Thyroid gland (tissue), 4 donors: ENCODE data around the gene MMP14. TPM values are rescaled to one million over a fixed set of nuclear protein-coding genes. Genes with fewer than 3 reads are reported as not detected.

ENCODE experiments used
- DNase-seq, 2 donors: peaks; one replicate each; pipeline ENCODE4 v3.0.0-alpha.2; 2019
- H3K27ac ChIP-seq, 3 donors: fragments of 200-600 bp; sonication (generic); 1 replicate in 2 of 3; 2 replicates in 1 of 3; pipeline ENCODE4 v1.5.1; 2016 to 2019; ENCODE audit warnings: mild to moderate bottlenecking in 1 of 3, moderate library complexity in 1 of 3
- H3K27me3 ChIP-seq: fragments of 200-600 bp; sonication (generic); one replicate; pipeline ENCODE4 v1.5.1; 2019
- H3K36me3 ChIP-seq, 2 donors: fragments of 200-600 bp; sonication (generic); one replicate each; pipeline ENCODE4 v1.5.1; 2016 to 2019
- H3K4me1 ChIP-seq, 2 donors: fragments of 200-600 bp; sonication (generic); one replicate each; pipeline ENCODE4 v1.5.1; 2017 to 2019
- H3K4me3 ChIP-seq, 3 donors: fragments of 200-600 bp; sonication (generic); replicated peaks in 1 of 3; 1 replicate in 2 of 3; 2 replicates in 1 of 3; pipeline ENCODE4 v1.5.1; 2016; ENCODE audit warnings: mild to moderate bottlenecking in 1 of 3
- H3K9me3 ChIP-seq: fragments of 200-600 bp; sonication (generic); one replicate; pipeline ENCODE4 v1.5.1; 2017
- POLR2A ChIP-seq, 2 donors: fragments of 450-650 bp; IDR thresholded peaks; one replicate each; pipeline ENCODE4 v1.6.1; 2017; ENCODE audit warnings: antibody characterized with exemption in 2 of 2, mild to moderate bottlenecking in 2 of 2, moderate library complexity in 1 of 2
- WGBS, 2 donors: methylation state at CpG; one replicate each; pipeline ENCODE4 v1.1.5; 2017; 5-methylcytosine and 5-hydroxymethylcytosine counted together
- intact Hi-C: fragments of 100-400 bp; cut with DNase I; formaldehyde crosslinking; loops from one replicate; pipeline ENCODE4 v1.15.1; 2023
- total RNA-seq, 4 donors: library from RNA; depleted of rRNA; stranded (reverse); fragments of >200 nt; gene quantifications; one replicate each; pipeline ENCODE4 v1.2.3, GENCODE V29; 2016
- TF ChIP-seq, protein P1 (sequence below), 6 experiments: fragments of 200-600 bp in 3 of 6; fragments of 450-650 bp in 3 of 6; sonication (generic) in 3 of 6; IDR thresholded peaks; one replicate each; pipeline ENCODE4 v1.5.1; 2016 to 2019; ENCODE audit warnings: antibody characterized with exemption in 6 of 6, mild to moderate bottlenecking in 2 of 6, inconsistent platforms in 1 of 6, moderate library complexity in 1 of 6

The MMP14 gene
- total RNA-seq, 4 donors from 2014 or later, result 59.7 to 119 (median 88.5) TPM

DNA sequence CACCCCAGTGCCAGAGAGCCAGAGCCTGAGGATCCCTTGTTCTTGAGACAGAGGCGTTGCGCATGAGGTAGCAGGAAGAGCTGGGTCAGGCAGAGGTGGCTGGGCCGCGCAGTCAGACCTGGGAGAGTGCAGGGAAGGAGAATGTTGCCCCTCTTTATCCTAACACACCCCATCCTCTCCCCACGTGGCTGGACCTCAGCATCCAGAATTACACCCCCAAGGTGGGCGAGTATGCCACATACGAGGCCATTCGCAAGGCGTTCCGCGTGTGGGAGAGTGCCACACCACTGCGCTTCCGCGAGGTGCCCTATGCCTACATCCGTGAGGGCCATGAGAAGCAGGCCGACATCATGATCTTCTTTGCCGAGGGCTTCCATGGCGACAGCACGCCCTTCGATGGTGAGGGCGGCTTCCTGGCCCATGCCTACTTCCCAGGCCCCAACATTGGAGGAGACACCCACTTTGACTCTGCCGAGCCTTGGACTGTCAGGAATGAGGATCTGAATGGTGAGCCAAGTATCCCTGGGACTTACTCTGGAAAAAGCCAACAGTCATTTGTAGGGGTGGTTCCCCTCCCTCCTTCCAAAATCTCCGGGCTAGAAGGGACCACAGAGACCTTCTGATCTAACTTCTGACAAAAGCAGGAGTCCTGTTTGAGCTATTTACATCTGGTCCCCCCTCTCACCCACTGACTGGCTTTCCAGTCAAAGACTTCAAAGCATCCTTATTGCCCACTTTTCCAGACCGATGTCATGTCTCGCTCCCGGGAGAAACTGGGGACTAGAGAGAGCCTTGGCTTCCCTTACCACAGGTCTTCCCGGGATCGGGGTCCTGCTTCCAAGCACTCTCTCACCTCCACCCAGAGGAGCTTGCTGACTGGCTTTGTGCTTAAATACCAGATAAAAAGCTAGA lies 6.1 kb downstream of the MMP14 start:
- H3K4me3 ChIP-seq, result no peak overlapping the region
- intact Hi-C loops, result loop anchor here (10.0 kb wide), 1 partner anchor 188 kb away; no protein-coding TSS in a partner anchor
- H3K36me3 ChIP-seq, result peaks cover 49 to 58% of the 10 kb centered on the region in 2 donors
- H3K9me3 ChIP-seq, result no peaks in the 10 kb centered on the region
- TF ChIP-seq POLR2A (IDR thresholded peaks at IDR 0.05), result no peak
- TF ChIP-seq, protein P1, sequence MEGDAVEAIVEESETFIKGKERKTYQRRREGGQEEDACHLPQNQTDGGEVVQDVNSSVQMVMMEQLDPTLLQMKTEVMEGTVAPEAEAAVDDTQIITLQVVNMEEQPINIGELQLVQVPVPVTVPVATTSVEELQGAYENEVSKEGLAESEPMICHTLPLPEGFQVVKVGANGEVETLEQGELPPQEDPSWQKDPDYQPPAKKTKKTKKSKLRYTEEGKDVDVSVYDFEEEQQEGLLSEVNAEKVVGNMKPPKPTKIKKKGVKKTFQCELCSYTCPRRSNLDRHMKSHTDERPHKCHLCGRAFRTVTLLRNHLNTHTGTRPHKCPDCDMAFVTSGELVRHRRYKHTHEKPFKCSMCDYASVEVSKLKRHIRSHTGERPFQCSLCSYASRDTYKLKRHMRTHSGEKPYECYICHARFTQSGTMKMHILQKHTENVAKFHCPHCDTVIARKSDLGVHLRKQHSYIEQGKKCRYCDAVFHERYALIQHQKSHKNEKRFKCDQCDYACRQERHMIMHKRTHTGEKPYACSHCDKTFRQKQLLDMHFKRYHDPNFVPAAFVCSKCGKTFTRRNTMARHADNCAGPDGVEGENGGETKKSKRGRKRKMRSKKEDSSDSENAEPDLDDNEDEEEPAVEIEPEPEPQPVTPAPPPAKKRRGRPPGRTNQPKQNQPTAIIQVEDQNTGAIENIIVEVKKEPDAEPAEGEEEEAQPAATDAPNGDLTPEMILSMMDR (IDR thresholded peaks at IDR 0.05), result no peak
- peaks cover 10 to 24% of the 10 kb centered on the region in 2 donors for H3K4me1 ChIP-seq
- H3K27me3 ChIP-seq, result no peaks in the 10 kb centered on the region
- DNase-seq, result no peak
- no peak overlapping the region for H3K27ac ChIP-seq
- WGBS, 2 donors, result 85 to 92% methylated on average over 28 of the region's 28 CpGs

DNA sequence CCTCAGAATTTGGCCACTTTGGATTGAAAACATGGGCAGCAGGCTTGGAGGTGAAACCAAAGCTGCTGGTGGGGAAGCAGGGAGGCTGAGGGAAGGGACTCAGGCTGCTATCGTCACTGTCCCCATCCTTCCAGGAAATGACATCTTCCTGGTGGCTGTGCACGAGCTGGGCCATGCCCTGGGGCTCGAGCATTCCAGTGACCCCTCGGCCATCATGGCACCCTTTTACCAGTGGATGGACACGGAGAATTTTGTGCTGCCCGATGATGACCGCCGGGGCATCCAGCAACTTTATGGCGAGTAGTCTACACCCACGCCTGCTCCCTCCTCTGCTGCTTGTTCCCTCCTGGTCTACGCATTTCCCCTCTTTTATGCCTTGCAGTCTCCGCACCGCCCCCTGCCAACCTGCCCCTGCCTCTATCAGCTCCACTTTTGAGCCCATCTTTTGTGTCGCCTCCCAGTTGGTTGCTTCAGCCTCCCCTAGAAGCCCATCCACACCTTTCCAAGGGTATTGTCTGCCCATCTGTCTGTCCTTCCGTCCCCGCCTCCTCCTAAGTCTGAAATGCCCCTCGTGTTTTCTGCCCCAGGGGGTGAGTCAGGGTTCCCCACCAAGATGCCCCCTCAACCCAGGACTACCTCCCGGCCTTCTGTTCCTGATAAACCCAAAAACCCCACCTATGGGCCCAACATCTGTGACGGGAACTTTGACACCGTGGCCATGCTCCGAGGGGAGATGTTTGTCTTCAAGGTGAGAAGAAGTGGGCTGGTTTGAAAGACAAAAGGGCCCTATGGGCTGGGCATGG lies 6.9 kb downstream of the MMP14 start:
- peaks cover 49 to 58% of the 10 kb centered on the region in 2 donors for H3K36me3 ChIP-seq
- H3K4me3 ChIP-seq, result no peak overlapping the region
- no peak for TF ChIP-seq POLR2A (IDR thresholded peaks at IDR 0.05)
- TF ChIP-seq, protein P1 (IDR thresholded peaks at IDR 0.05), result no peak
- H3K4me1 ChIP-seq, result peaks cover 2 to 26% of the 10 kb centered on the region in 2 donors
- intact Hi-C loops, result loop anchor here (10.0 kb wide), 1 partner anchor 189 kb away; no protein-coding TSS in a partner anchor
- DNase-seq, result no peak
- H3K27me3 ChIP-seq, result no peaks in the 10 kb centered on the region
- 85 to 90% methylated on average over 20 to 21 of the region's 21 CpGs for WGBS, 2 donors
- H3K27ac ChIP-seq, result no peak overlapping the region
- H3K9me3 ChIP-seq, result no peaks in the 10 kb centered on the region

DNA sequence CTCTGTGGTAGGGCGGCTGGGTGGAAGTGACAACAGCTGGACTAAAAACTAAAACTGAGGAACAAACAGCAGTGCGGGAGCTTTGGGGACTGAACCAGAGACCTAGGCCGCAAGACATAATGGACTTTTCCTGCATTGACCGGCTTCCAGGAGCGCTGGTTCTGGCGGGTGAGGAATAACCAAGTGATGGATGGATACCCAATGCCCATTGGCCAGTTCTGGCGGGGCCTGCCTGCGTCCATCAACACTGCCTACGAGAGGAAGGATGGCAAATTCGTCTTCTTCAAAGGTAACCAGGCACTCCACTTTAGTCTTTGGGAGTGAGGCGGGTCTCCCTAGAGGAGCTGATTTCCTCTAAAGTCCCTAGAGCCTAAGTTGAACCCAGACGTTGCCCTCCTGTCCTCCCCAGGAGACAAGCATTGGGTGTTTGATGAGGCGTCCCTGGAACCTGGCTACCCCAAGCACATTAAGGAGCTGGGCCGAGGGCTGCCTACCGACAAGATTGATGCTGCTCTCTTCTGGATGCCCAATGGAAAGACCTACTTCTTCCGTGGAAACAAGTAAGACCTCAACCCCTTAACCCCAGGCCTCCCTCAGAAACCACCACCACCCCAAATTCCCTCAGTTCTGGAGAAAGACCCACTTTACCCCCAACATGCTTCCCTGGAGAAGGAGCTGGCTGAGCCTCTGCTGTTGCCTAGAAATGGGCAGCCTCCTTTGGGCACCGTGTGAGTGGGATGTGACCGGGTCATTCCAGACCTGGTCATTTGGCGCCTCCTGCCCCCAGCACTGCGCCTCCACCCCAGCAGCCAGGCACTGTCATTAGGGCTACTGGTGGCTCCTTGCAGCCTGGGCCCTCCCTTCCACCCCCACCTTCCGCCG lies 8.1 kb downstream of the MMP14 start:
- Histone ChIP-seq H3K4me3 (no peak overlapping the region), H3K27me3 (no peaks in the 10 kb centered on the region), H3K9me3 (no peaks in the 10 kb centered on the region), H3K27ac (no peak overlapping the region), H3K36me3 (peaks cover 49 to 58% of the 10 kb centered on the region in 2 donors), H3K4me1 (peaks cover 0 to 24% of the 10 kb centered on the region in 2 donors)
- WGBS, 2 donors, result 93% methylated on average over 17 to 22 of the region's 22 CpGs
- DNase-seq, result no peak
- intact Hi-C loops, result loop anchor here (10.0 kb wide), 1 partner anchor 190 kb away; no protein-coding TSS in a partner anchor
- TF ChIP-seq, protein P1 (IDR thresholded peaks at IDR 0.05), result no peak
- no peak for TF ChIP-seq POLR2A (IDR thresholded peaks at IDR 0.05)

DNA sequence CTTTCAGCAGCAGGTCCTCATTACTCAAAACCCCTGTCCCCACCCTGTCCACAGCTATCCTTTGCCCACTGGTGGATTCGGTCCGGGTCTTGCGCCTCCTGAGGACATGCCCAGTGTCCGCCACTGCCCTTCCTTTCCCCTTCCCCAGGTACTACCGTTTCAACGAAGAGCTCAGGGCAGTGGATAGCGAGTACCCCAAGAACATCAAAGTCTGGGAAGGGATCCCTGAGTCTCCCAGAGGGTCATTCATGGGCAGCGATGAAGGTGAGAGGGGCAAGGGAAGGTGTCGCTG lies 8.7 kb downstream of the MMP14 start:
- intact Hi-C loops, result loop anchor here (10.0 kb wide), 1 partner anchor 190 kb away; no protein-coding TSS in a partner anchor
- Histone ChIP-seq H3K36me3 (peaks cover 49 to 58% of the 10 kb centered on the region in 2 donors), H3K27me3 (no peaks in the 10 kb centered on the region), H3K9me3 (no peaks in the 10 kb centered on the region), H3K4me1 (peaks cover 0 to 30% of the 10 kb centered on the region in 2 donors), H3K27ac (no peak overlapping the region), H3K4me3 (no peak overlapping the region)
- 89 to 97% methylated on average over 9 of the region's 9 CpGs for WGBS, 2 donors
- no peak for DNase-seq
- TF ChIP-seq, protein P1 (IDR thresholded peaks at IDR 0.05), result no peak
- TF ChIP-seq POLR2A (IDR thresholded peaks at IDR 0.05), result no peak
